ENCODE data around the gene ARHGAP5.

The ARHGAP5 gene

GRCh38 chr14:32197919-32198318 is 120.8 kb downstream of the ARHGAP5 start:
- H3K27ac ChIP-seq, result no peak overlapping the region
- no peak for DNase-seq
- no peaks in the 10 kb centered on the region for H3K27me3 ChIP-seq
- H3K4me1 ChIP-seq, result peaks cover 0 to 15% (median 0%) of the 10 kb centered on the region in 4 donors
- intact Hi-C loops (cut with DNase I; ENCODE audit: low total_unique reads), result no loop called here
- TF ChIP-seq CTCF (IDR thresholded peaks at IDR 0.05), result no peak
- H3K4me3 ChIP-seq, result no peak overlapping the region
- H3K36me3 ChIP-seq, result no peaks in the 10 kb centered on the region
- H3K9me3 ChIP-seq, result no peaks in the 10 kb centered on the region

- Histone ChIP-seq H3K27ac (peak overlapping the region; percentile 86 to 89), H3K4me1 (peaks cover 0 to 18% (median 3%) of the 10 kb centered on the region in 4 donors), H3K9me3 (no peaks in the 10 kb centered on the region), H3K36me3 (no peaks in the 10 kb centered on the region), H3K27me3 (no peaks in the 10 kb centered on the region), H3K4me3 (peak overlapping the region; percentile 73 to 83)
- no peak for TF ChIP-seq CTCF (IDR thresholded peaks at IDR 0.05)
- intact Hi-C loops (cut with DNase I; ENCODE audit: low total_unique reads), result loop anchor here (5.0 kb wide), 1 partner anchor 52 kb away; no protein-coding TSS in a partner anchor
- no peak for DNase-seq
Observed at GRCh38 chr14:32200368-32201192, 123.5 kb downstream of the ARHGAP5 start.

GRCh38 chr14:32201193-32201815 is 124.2 kb downstream of the ARHGAP5 start:
- TF ChIP-seq CTCF (IDR thresholded peaks at IDR 0.05), result no peak
- Histone ChIP-seq H3K9me3 (no peaks in the 10 kb centered on the region), H3K27me3 (no peaks in the 10 kb centered on the region), H3K4me3 (peak overlapping the region; percentile 73 to 83), H3K4me1 (peaks cover 0 to 18% (median 3%) of the 10 kb centered on the region in 4 donors), H3K27ac (peak overlapping the region; percentile 86 to 89), H3K36me3 (no peaks in the 10 kb centered on the region)
- intact Hi-C loops (cut with DNase I; ENCODE audit: low total_unique reads), result loop anchor here (5.0 kb wide), 1 partner anchor 51 kb away; no protein-coding TSS in a partner anchor
- DNase-seq, result peak; percentile 68 to 85

GRCh38 chr14:32201816-32202490 is 124.8 kb downstream of the ARHGAP5 start, which contains the start of gene RNU6-7:
RNU6-7 (plus strand) TSS chr14:32202045.
- H3K27ac ChIP-seq, result peak within 1 kb of the TSS; percentile 86 to 89
- DNase-seq, result peak in 1 of 2 donors; percentile 70
- no peaks in the 10 kb centered on the region for H3K9me3 ChIP-seq
- no peaks in the 10 kb centered on the region for H3K36me3 ChIP-seq
- H3K4me1 ChIP-seq, result peaks cover 0 to 18% (median 3%) of the 10 kb centered on the region in 4 donors
- intact Hi-C loops (cut with DNase I; ENCODE audit: low total_unique reads), result loop anchor here (2.0 to 5.0 kb wide), 2 partner anchors 50 to 125 kb away; partner anchors contain the start of gene ARHGAP5
- H3K4me3 ChIP-seq, result peak within 1 kb of the TSS; percentile 73 to 83
- H3K27me3 ChIP-seq, result no peaks in the 10 kb centered on the region
- TF ChIP-seq CTCF (IDR thresholded peaks at IDR 0.05), result no peak

GRCh38 chr14:32202491-32202997 is 125.4 kb downstream of the ARHGAP5 start:
- intact Hi-C loops (cut with DNase I; ENCODE audit: low total_unique reads), result loop anchor here (2.0 to 5.0 kb wide), 2 partner anchors 50 to 126 kb away; partner anchors contain the start of gene ARHGAP5
- no peak for DNase-seq
- H3K27me3 ChIP-seq, result no peaks in the 10 kb centered on the region
- peak overlapping the region; percentile 86 to 89 for H3K27ac ChIP-seq
- H3K9me3 ChIP-seq, result no peaks in the 10 kb centered on the region
- peaks cover 0 to 18% (median 3%) of the 10 kb centered on the region in 4 donors for H3K4me1 ChIP-seq
- TF ChIP-seq CTCF (IDR thresholded peaks at IDR 0.05), result no peak
- peak overlapping the region; percentile 73 to 83 for H3K4me3 ChIP-seq
- no peaks in the 10 kb centered on the region for H3K36me3 ChIP-seq

Measured in tibial artery (tissue), 4 donors.